Measurements from ENCODE around the gene GZMH. TPM values are rescaled to one million over a fixed set of nuclear protein-coding genes. Genes with fewer than 3 reads are reported as not detected.

Gene GZMH
- total RNA-seq, 2 donors from 2014 or later, result 14.7 TPM; not detected in 1

GRCh38 chr14:24607635-24608514 lies 1.6 kb downstream of the GZMH start:
- Histone ChIP-seq H3K27me3 (replicated peaks; ENCODE audit: insufficient read depth) (no peaks in the 10 kb centered on the region), H3K36me3 (no peaks in the 10 kb centered on the region), H3K9me3 (no peaks in the 10 kb centered on the region), H3K4me1 (ENCODE audit: control insufficient read depth in 1 of 2, low read depth in 2 of 2) (no peaks in the 10 kb centered on the region), H3K4me3 (no peak overlapping the region), H3K27ac (no peak overlapping the region)
- DNase-seq (ENCODE audit: low spot score) (no peak), ATAC-seq (ENCODE audit: insufficient number of reproducible peaks, low FRiP score, low read depth) (no peak)
- TF ChIP-seq, protein P1, sequence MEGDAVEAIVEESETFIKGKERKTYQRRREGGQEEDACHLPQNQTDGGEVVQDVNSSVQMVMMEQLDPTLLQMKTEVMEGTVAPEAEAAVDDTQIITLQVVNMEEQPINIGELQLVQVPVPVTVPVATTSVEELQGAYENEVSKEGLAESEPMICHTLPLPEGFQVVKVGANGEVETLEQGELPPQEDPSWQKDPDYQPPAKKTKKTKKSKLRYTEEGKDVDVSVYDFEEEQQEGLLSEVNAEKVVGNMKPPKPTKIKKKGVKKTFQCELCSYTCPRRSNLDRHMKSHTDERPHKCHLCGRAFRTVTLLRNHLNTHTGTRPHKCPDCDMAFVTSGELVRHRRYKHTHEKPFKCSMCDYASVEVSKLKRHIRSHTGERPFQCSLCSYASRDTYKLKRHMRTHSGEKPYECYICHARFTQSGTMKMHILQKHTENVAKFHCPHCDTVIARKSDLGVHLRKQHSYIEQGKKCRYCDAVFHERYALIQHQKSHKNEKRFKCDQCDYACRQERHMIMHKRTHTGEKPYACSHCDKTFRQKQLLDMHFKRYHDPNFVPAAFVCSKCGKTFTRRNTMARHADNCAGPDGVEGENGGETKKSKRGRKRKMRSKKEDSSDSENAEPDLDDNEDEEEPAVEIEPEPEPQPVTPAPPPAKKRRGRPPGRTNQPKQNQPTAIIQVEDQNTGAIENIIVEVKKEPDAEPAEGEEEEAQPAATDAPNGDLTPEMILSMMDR (IDR thresholded peaks at IDR 0.05), result no peak

- Histone ChIP-seq H3K27me3 (replicated peaks; ENCODE audit: insufficient read depth) (no peaks in the 10 kb centered on the region), H3K9me3 (no peaks in the 10 kb centered on the region), H3K4me1 (ENCODE audit: control insufficient read depth in 1 of 2, low read depth in 2 of 2) (no peaks in the 10 kb centered on the region), H3K36me3 (no peaks in the 10 kb centered on the region), H3K27ac (no peak overlapping the region), H3K4me3 (no peak overlapping the region)
- ATAC-seq (ENCODE audit: insufficient number of reproducible peaks, low FRiP score, low read depth) (no peak), DNase-seq (ENCODE audit: low spot score) (no peak)
- TF ChIP-seq, protein P1 (IDR thresholded peaks at IDR 0.05), result no peak
These were observed 2.4 kb downstream of the GZMH start for GRCh38 chr14:24607081-24607480.

DNA sequence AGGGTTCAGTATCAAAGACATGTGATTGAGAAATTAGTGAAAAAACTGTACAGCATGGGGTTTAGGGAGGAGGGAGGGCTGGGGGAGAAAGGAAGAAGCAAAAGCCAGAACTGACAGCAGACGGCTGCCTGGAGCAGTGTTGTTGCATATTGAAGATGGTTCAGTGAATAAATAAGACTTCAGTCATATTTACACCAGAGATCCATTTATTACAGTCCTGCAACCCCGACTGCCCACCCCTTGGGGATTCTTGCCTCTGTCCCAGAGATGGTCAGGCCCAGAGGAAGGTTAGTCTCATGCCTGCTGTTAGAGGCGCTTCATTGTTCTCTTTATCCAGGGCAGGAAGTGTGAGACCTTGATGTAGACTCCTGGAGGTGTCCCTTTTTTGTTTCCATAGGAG lies 3.2 kb downstream of the GZMH start:
- H3K9me3 ChIP-seq, result no peaks in the 10 kb centered on the region
- H3K27me3 ChIP-seq (replicated peaks; ENCODE audit: insufficient read depth), result no peaks in the 10 kb centered on the region
- DNase-seq (ENCODE audit: low spot score) (no peak), ATAC-seq (ENCODE audit: insufficient number of reproducible peaks, low FRiP score, low read depth) (no peak)
- no peak overlapping the region for H3K4me3 ChIP-seq
- TF ChIP-seq, protein P1 (IDR thresholded peaks at IDR 0.05), result no peak
- H3K27ac ChIP-seq, result no peak overlapping the region
- no peaks in the 10 kb centered on the region for H3K36me3 ChIP-seq
- H3K4me1 ChIP-seq (ENCODE audit: control insufficient read depth in 1 of 2, low read depth in 2 of 2), result no peaks in the 10 kb centered on the region

- Histone ChIP-seq H3K4me3 (no peak overlapping the region), H3K36me3 (no peaks in the 10 kb centered on the region), H3K9me3 (no peaks in the 10 kb centered on the region), H3K4me1 (ENCODE audit: control insufficient read depth in 1 of 2, low read depth in 2 of 2) (no peaks in the 10 kb centered on the region), H3K27ac (no peak overlapping the region), H3K27me3 (replicated peaks; ENCODE audit: insufficient read depth) (no peaks in the 10 kb centered on the region)
- DNase-seq (ENCODE audit: low spot score) (no peak), ATAC-seq (ENCODE audit: insufficient number of reproducible peaks, low FRiP score, low read depth) (no peak)
- TF ChIP-seq, protein P1 (IDR thresholded peaks at IDR 0.05), result peak; percentile 25
These were observed 3.9 kb downstream of the GZMH start for GRCh38 chr14:24605435-24606190.

DNA sequence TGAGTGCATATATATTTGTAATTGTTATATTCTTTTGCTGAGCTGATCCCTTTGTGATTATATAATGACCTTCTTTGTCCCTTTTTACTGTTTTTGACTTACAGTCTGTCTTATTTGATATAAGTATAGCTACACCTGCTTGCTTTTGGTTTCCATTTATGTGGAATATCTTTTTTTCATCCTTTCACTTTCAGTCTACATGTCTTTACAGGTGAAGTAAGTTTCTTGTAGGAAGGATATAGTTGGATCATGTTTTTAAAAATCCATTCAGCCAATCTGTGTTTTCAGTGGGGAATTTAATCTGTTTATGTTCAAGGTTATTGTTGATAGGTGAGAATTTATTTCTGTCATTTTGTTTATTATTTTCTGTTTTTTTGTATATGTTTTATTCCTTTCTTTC lies 12.1 kb downstream of the GZMH start:
- Histone ChIP-seq H3K27ac (no peak overlapping the region), H3K9me3 (no peaks in the 10 kb centered on the region), H3K27me3 (replicated peaks; ENCODE audit: insufficient read depth) (no peaks in the 10 kb centered on the region), H3K36me3 (no peaks in the 10 kb centered on the region), H3K4me1 (ENCODE audit: control insufficient read depth in 1 of 2, low read depth in 2 of 2) (no peaks in the 10 kb centered on the region), H3K4me3 (no peak overlapping the region)
- TF ChIP-seq, protein P1 (IDR thresholded peaks at IDR 0.05), result no peak
- no peak for ATAC-seq (ENCODE audit: insufficient number of reproducible peaks, low FRiP score, low read depth)
- DNase-seq (ENCODE audit: low spot score), result no peak

Data from thoracic aorta (tissue), 2 donors.